Fibroblast of lung (primary cell): ENCODE results near the gene SEC31B. TPM values are rescaled to one million over a fixed set of nuclear protein-coding genes. Genes with fewer than 3 reads are reported as not detected.

Experiments
- DNase-seq, 2 donors: peaks; one replicate each; pipeline versions ENCODE4 v3.0.0 to v3.0.0-alpha.2; 2010; ENCODE audit warnings: low read depth in 2 of 2
- H2AFZ ChIP-seq: 2 replicates; pipeline ENCODE4 v1.5.1; 2012; ENCODE audit warnings: low read length, control low read depth, inconsistent platforms
- H3K27ac ChIP-seq: 2 replicates; pipeline ENCODE4 v1.5.1; 2011; ENCODE audit warnings: low read length, control low read depth; ENCODE audit not compliant: insufficient read depth
- H3K27me3 ChIP-seq: 2 replicates; pipeline ENCODE4 v1.5.1; 2011; ENCODE audit warnings: mild to moderate bottlenecking, low read length; ENCODE audit not compliant: control insufficient read depth, insufficient read depth
- H3K36me3 ChIP-seq: 2 replicates; pipeline ENCODE4 v1.5.1; 2011; ENCODE audit warnings: low read length; ENCODE audit not compliant: control insufficient read depth, insufficient read depth
- H3K4me1 ChIP-seq: 2 replicates; pipeline ENCODE4 v1.5.1; 2011; ENCODE audit warnings: low read length; ENCODE audit not compliant: control insufficient read depth, insufficient read depth; ENCODE audit errors: extremely low read depth
- H3K4me2 ChIP-seq: 2 replicates; pipeline ENCODE4 v1.5.1; 2011; ENCODE audit warnings: low read length, control low read depth; ENCODE audit not compliant: insufficient read depth; ENCODE audit errors: extremely low read depth
- H3K4me3 ChIP-seq, 4 experiments: fragments of 200-600 bp in 1 of 4; sonication (generic) in 1 of 4; replicated peaks in 1 of 4; 2 replicates each; pipeline ENCODE4 v1.5.1; 2011 to 2016; ENCODE audit warnings: low read length in 4 of 4, low read depth in 3 of 4, mild to moderate bottlenecking in 3 of 4, control low read depth in 2 of 4, inconsistent platforms in 1 of 4, mixed read lengths in 1 of 4; ENCODE audit not compliant: insufficient read depth in 1 of 4; ENCODE audit errors: control extremely low read depth in 1 of 4
- H3K79me2 ChIP-seq: 2 replicates; pipeline ENCODE4 v1.5.1; 2012; ENCODE audit warnings: mild to moderate bottlenecking, low read length, inconsistent platforms; ENCODE audit not compliant: control insufficient read depth, insufficient read depth
- H3K9ac ChIP-seq: 2 replicates; pipeline ENCODE4 v1.5.1; 2011; ENCODE audit warnings: mild to moderate bottlenecking, low read length, control low read depth; ENCODE audit not compliant: insufficient read depth
- H3K9me3 ChIP-seq: 2 replicates; pipeline ENCODE4 v1.5.1; 2012; ENCODE audit warnings: low read depth, low read length; ENCODE audit not compliant: control insufficient read depth, insufficient read depth
- H4K20me1 ChIP-seq: 2 replicates; pipeline ENCODE4 v1.5.1; 2011; ENCODE audit warnings: low read length; ENCODE audit not compliant: control insufficient read depth, insufficient read depth; ENCODE audit errors: extremely low read depth
- EZH2 ChIP-seq: IDR thresholded peaks from 2 replicates; pipeline ENCODE4 v1.5.1; 2012; ENCODE audit warnings: low read length, control low read depth, mild to moderate bottlenecking; ENCODE audit errors: missing control alignments
- polyA plus RNA-seq, 2 donors: library from polyadenylated mRNA; depleted of rRNA in 1 of 2; stranded (reverse) in 1 of 2; unstranded in 1 of 2; fragments of >200 nt; gene quantifications; 2 replicates each; pipeline ENCODE4 v1.2.1, GENCODE V29; 2011 to 2012; ENCODE audit warnings: missing spikeins in 1 of 2
- total RNA-seq: library from RNA; depleted of rRNA; stranded (reverse); fragments of >200 nt; gene quantifications from 2 replicates; pipeline ENCODE4 v1.2.1, GENCODE V29; 2014
- TF ChIP-seq, protein P1 (sequence below), 2 donors: IDR thresholded peaks in 1 of 2; conservative IDR thresholded peaks in 1 of 2; 1 replicate in 1 of 2; 2 replicates in 1 of 2; pipeline ENCODE4 v1.5.1; 2011 to 2012; ENCODE audit warnings: low read length in 2 of 2, control low read depth in 1 of 2, inconsistent platforms in 1 of 2, low read depth in 1 of 2, mild to moderate bottlenecking in 1 of 2

Gene SEC31B
- total and polyA plus RNA-seq, 2 donors (not counting 1 experiment from before 2014, with no cell fraction given), result 2.7 to 3.0 TPM

DNA sequence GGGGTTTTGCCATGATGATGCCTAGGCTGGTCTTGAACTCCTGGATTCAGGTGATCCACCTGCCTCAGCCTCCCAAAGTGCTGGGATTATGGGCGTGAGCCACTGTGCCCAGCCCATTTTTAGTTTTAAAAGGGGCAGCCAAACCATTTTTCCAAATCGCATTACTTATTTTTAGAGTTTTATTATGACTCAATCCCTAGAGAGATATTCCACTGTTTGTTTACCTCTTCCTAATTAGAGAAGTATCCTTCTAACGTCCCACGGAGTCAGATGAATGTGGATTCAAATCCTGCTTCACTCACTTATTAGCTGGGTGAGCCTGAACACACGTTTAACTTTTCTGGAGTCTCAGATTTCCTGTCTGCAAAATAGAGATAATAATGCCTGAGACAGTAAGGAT, 41.7 kb downstream of the SEC31B start:
- Histone ChIP-seq H3K4me2 (no peak overlapping the region), H3K27me3 (peaks cover 18% of the 10 kb centered on the region), H3K9me3 (no peaks in the 10 kb centered on the region), H2AFZ (no peak overlapping the region), H3K79me2 (no peaks in the 10 kb centered on the region), H3K36me3 (no peaks in the 10 kb centered on the region), H3K4me3 (no peak overlapping the region), H3K9ac (no peak overlapping the region), H3K27ac (no peak overlapping the region), H3K4me1 (no peaks in the 10 kb centered on the region), H4K20me1 (no peaks in the 10 kb centered on the region)
- DNase-seq, result no peak
- TF ChIP-seq EZH2, result no peak
- TF ChIP-seq, protein P1, sequence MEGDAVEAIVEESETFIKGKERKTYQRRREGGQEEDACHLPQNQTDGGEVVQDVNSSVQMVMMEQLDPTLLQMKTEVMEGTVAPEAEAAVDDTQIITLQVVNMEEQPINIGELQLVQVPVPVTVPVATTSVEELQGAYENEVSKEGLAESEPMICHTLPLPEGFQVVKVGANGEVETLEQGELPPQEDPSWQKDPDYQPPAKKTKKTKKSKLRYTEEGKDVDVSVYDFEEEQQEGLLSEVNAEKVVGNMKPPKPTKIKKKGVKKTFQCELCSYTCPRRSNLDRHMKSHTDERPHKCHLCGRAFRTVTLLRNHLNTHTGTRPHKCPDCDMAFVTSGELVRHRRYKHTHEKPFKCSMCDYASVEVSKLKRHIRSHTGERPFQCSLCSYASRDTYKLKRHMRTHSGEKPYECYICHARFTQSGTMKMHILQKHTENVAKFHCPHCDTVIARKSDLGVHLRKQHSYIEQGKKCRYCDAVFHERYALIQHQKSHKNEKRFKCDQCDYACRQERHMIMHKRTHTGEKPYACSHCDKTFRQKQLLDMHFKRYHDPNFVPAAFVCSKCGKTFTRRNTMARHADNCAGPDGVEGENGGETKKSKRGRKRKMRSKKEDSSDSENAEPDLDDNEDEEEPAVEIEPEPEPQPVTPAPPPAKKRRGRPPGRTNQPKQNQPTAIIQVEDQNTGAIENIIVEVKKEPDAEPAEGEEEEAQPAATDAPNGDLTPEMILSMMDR (conservative IDR thresholded peaks at IDR 0.05 in 1 of 2, IDR thresholded peaks at IDR 0.05 in 1 of 2; ENCODE audit: low read depth in 1 of 2, low read length in 2 of 2), result no peak

DNA sequence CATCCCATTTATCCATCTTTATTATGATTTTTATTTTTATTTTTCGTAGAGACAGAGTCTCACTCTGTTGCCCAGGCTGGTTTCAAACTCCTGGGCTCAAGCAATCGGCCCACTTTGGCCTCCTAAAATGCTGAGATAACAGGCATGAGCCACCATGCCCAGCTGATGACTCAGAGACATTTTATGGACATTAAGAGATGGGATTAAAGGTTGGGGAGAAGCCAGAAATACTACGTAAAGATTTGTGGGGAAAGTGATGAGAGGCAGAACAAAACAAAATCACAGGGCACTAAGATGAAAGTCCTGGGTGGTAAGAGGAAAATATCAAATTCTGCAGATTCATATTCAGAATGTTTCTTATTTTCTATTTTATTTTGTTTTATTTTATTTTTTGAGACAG, 49.3 kb downstream of the SEC31B start:
- H3K4me3 ChIP-seq, result no peak overlapping the region
- no peak overlapping the region for H3K27ac ChIP-seq
- H3K4me2 ChIP-seq, result no peak overlapping the region
- peak in 1 of 2 donors; percentile 7 for DNase-seq
- no peak overlapping the region for H3K9ac ChIP-seq
- no peaks in the 10 kb centered on the region for H3K9me3 ChIP-seq
- TF ChIP-seq EZH2, result no peak
- TF ChIP-seq, protein P1 (conservative IDR thresholded peaks at IDR 0.05 in 1 of 2, IDR thresholded peaks at IDR 0.05 in 1 of 2; ENCODE audit: low read depth in 1 of 2, low read length in 2 of 2), result no peak
- H3K79me2 ChIP-seq, result no peaks in the 10 kb centered on the region
- peaks cover 2% of the 10 kb centered on the region for H4K20me1 ChIP-seq
- H3K4me1 ChIP-seq, result no peaks in the 10 kb centered on the region
- no peak overlapping the region for H2AFZ ChIP-seq
- H3K36me3 ChIP-seq, result no peaks in the 10 kb centered on the region
- H3K27me3 ChIP-seq, result peaks cover 15% of the 10 kb centered on the region

DNA sequence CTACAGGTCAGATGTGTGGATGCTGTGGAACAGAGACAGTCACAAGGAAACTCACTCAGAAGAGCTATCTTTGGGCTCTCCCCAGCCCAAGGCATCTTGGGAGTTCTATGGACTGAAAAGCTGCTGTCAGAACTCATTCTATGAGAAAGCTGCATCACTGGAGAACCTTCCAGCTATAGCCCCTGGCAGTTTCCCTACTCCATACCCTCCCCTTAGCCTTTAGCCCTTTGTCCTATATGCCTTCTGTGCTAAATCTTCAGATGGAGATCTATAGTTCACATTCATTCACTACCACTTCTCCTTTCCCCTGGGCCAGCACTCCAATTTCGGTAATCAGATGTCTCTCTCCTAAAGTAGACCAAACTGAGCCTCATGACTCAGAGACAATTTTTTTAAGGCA, 49.9 kb downstream of the SEC31B start:
- no peaks in the 10 kb centered on the region for H3K36me3 ChIP-seq
- H3K27ac ChIP-seq, result no peak overlapping the region
- H3K27me3 ChIP-seq, result peaks cover 15% of the 10 kb centered on the region
- TF ChIP-seq, protein P1 (conservative IDR thresholded peaks at IDR 0.05 in 1 of 2, IDR thresholded peaks at IDR 0.05 in 1 of 2; ENCODE audit: low read depth in 1 of 2, low read length in 2 of 2), result no peak
- no peak for TF ChIP-seq EZH2
- no peak overlapping the region for H3K9ac ChIP-seq
- no peaks in the 10 kb centered on the region for H3K4me1 ChIP-seq
- no peak overlapping the region for H3K4me3 ChIP-seq
- no peaks in the 10 kb centered on the region for H3K79me2 ChIP-seq
- DNase-seq, result no peak
- peaks cover 2% of the 10 kb centered on the region for H4K20me1 ChIP-seq
- no peak overlapping the region for H2AFZ ChIP-seq
- no peaks in the 10 kb centered on the region for H3K9me3 ChIP-seq
- no peak overlapping the region for H3K4me2 ChIP-seq
